ENCODE measurements around the gene HLCS.

GRCh38 chr21:36918291-36918690 is 48.2 kb downstream of the HLCS start:
- no peak for TF ChIP-seq POLR2AphosphoS5 (IDR thresholded peaks at IDR 0.05; ENCODE audit: low read depth, low read length)
- TF ChIP-seq POLR2A (IDR thresholded peaks at IDR 0.05; ENCODE audit: low read depth, low read length): no peak
- TF ChIP-seq TAF1 (IDR thresholded peaks at IDR 0.05; ENCODE audit: borderline replicate concordance, low read depth, low read length): no peak

All from GM12892 (cell line).